ENCODE data around the gene PODN. TPM values are rescaled to one million over a fixed set of nuclear protein-coding genes. Genes with fewer than 3 reads are reported as not detected.

PODN gene
- total and polyA plus RNA-seq, 2 donors (not counting 3 experiments of a cell fraction or from before 2014, with no cell fraction given), result 1.3 to 1.5 TPM

DNA sequence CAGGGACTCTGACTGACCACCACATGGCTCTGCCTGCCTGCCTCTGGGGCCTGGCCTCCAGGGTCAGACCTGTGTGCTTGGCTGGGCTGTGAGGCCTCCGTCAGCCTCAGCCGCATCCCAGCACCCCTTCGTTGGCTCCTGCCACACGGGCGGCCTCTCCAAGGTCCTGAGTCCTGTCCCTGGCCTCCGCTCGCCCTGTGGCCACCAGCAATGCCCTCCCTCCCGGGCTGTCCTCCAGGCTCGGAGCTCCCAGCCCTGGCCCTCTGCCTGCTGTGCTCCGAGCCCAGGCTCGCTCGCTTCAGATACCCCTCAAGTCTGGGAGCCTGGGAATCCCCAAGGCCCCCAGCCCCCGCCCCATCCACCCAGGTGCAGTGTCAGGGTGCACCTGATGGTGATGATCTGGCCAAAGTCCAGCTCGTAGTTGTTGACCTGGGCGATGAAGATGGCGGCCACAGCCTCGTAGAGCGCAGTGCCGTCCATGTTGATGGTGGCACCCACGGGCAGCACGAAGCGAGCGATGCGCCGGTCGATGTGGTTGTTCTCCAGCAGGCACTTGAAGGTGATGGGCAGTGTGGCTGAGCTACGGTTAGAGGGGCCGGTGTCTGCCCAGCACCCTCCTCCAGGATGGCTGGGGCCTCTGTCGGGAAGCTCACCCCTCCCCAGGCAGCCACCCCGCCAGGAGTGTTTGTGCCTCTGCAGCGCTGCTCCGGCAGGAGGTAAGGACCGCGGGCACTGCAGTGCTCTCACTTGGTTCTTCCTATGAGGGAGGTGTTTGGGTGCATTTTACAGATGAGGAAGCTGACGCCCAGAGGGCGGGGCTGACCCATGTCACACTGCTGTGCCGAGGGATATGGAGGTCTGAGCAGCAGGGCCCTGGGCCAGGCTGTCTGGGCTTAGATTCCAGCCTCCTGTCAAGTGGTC is 28.5 kb downstream of the PODN start:
- Histone ChIP-seq H4K20me1 (replicated peaks; ENCODE audit: control insufficient read depth, extremely low read depth, insufficient read depth, low read length) (no peaks in the 10 kb centered on the region), H2AFZ (ENCODE audit: low read depth, low read length) (no peak overlapping the region), H3K27ac (ENCODE audit: insufficient read depth, low read depth, low read length) (no peak overlapping the region), H3K9me3 (replicated peaks; ENCODE audit: control insufficient read depth, insufficient read depth, low read length) (no peaks in the 10 kb centered on the region), H3K4me2 (ENCODE audit: insufficient read depth, low read length) (no peak overlapping the region), H3K4me1 (ENCODE audit: control insufficient read depth, extremely low read depth, insufficient read depth, low read length) (no peaks in the 10 kb centered on the region), H3K27me3 (ENCODE audit: control insufficient read depth in 2 of 2, insufficient read depth in 2 of 2, low read length in 2 of 2) (no peaks in the 10 kb centered on the region), H3K9ac (replicated peaks; ENCODE audit: extremely low read depth, insufficient read depth, low read length) (no peak overlapping the region), H3K36me3 (ENCODE audit: control insufficient read depth in 2 of 2, extremely low read depth in 1 of 2, insufficient read depth in 2 of 2, low read length in 2 of 2) (no peaks in the 10 kb centered on the region), H3K9me1 (replicated peaks; ENCODE audit: control insufficient read depth, extremely low read depth, insufficient read depth, low read length) (no peaks in the 10 kb centered on the region), H3K79me2 (ENCODE audit: control insufficient read depth, insufficient read depth, low read length) (no peaks in the 10 kb centered on the region), H3K4me3 (replicated peaks in 1 of 3; ENCODE audit: insufficient read depth in 1 of 3, low read depth in 1 of 3, low read length in 3 of 3) (no peak overlapping the region)
- ChIA-PET CTCF (no interaction called here), POLR2A (interaction anchor here (0.5 kb wide), 1 partner anchor 77 kb away, joined by 3 read pairs; no protein-coding TSS in a partner anchor)
- intact Hi-C loops (cut with micrococcal nuclease), result no loop called here
- dilution Hi-C loops (cut with MboI; ENCODE audit: extremely low pct_ligation_motif_present, low sequenced_read_pairs), result no loop called here
- FAIRE-seq (no peak), DNase-seq (ENCODE audit: low read depth, low spot score) (no peak)
- TF ChIP-seq JUN (IDR thresholded peaks at IDR 0.05; ENCODE audit: borderline replicate concordance, insufficient read depth, insufficient read length, low read depth) (no peak), GATA2 (IDR thresholded peaks at IDR 0.05; ENCODE audit: insufficient read depth, insufficient read length, low read depth, low read length) (no peak), POLR2A (IDR thresholded peaks at IDR 0.05; ENCODE audit: low read depth, low read length) (no peak)
- no TSS peak for BruUV-seq (replicated peaks)

DNA sequence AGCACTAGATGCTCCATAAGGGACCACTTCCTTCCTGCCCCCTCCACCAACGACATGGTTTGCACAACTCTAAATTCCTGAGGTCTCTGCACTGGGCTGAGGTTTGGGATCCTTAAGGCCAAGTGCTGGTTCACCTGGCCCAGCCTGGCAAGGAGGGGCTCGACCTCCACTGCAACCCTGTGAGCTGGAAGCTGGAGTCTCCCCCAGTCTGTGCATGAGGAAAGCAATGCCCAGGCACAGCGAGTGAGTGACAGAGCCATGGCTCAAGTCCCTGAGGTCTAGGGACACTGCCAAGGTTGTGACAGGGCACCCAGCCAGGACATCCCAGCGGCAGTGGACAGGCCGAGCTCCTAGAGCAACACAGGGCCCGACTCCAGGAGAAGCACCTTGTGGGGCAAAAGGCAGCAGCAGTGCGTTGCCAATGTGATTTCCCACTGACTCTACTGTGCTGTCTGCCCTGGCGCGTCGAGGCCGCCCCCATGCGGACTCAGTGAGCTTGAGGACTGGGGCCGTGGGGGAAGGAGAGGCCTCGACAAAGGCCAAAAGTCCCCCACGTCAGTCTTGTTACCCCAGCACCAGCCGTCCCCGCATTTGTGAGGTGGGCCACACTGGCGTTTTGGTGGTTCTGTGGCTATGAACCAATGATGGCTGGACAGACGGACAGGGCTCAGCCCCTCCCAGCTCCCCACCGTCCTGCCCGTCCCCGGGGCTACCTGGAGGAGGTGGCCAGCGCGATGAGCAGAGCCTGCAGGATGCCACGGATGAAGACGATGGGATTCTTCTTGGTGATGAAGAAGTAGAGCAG is 30.0 kb downstream of the PODN start:
- dilution Hi-C loops (cut with MboI; ENCODE audit: extremely low pct_ligation_motif_present, low sequenced_read_pairs), result no loop called here
- no peak overlapping the region for H3K9ac ChIP-seq (replicated peaks; ENCODE audit: extremely low read depth, insufficient read depth, low read length)
- ChIA-PET CTCF (interaction anchor here (0.6 to 2.9 kb wide), 2 partner anchors 16 to 59 kb away, joined by 4 to 11 read pairs; no protein-coding TSS in a partner anchor), POLR2A (no interaction called here)
- TF ChIP-seq JUN (IDR thresholded peaks at IDR 0.05; ENCODE audit: borderline replicate concordance, insufficient read depth, insufficient read length, low read depth) (no peak), EZH2 (IDR thresholded peaks at IDR 0.05; ENCODE audit: borderline replicate concordance, low read depth, low read length, severe bottlenecking) (no peak), MYC (IDR thresholded peaks at IDR 0.05; ENCODE audit: low read depth, low read length) (no peak), FOS (IDR thresholded peaks at IDR 0.05; ENCODE audit: borderline replicate concordance, insufficient read depth, low read length) (no peak), POLR2A (IDR thresholded peaks at IDR 0.05; ENCODE audit: low read depth, low read length) (no peak), GATA2 (IDR thresholded peaks at IDR 0.05; ENCODE audit: insufficient read depth, insufficient read length, low read depth, low read length) (no peak), POLR2AphosphoS5 (IDR thresholded peaks at IDR 0.05; ENCODE audit: insufficient read depth, low read depth, low read length) (no peak)
- TF ChIP-seq, protein P1, sequence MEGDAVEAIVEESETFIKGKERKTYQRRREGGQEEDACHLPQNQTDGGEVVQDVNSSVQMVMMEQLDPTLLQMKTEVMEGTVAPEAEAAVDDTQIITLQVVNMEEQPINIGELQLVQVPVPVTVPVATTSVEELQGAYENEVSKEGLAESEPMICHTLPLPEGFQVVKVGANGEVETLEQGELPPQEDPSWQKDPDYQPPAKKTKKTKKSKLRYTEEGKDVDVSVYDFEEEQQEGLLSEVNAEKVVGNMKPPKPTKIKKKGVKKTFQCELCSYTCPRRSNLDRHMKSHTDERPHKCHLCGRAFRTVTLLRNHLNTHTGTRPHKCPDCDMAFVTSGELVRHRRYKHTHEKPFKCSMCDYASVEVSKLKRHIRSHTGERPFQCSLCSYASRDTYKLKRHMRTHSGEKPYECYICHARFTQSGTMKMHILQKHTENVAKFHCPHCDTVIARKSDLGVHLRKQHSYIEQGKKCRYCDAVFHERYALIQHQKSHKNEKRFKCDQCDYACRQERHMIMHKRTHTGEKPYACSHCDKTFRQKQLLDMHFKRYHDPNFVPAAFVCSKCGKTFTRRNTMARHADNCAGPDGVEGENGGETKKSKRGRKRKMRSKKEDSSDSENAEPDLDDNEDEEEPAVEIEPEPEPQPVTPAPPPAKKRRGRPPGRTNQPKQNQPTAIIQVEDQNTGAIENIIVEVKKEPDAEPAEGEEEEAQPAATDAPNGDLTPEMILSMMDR (IDR thresholded peaks at IDR 0.05; ENCODE audit: extremely low read depth in 1 of 2, insufficient read depth in 1 of 2, low read depth in 1 of 2, low read length in 2 of 2), result no peak
- TF ChIP-seq, protein P2, sequence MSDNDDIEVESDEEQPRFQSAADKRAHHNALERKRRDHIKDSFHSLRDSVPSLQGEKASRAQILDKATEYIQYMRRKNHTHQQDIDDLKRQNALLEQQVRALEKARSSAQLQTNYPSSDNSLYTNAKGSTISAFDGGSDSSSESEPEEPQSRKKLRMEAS (IDR thresholded peaks at IDR 0.05; ENCODE audit: insufficient read depth, insufficient read length), result no peak
- H3K27me3 ChIP-seq (ENCODE audit: control insufficient read depth in 2 of 2, insufficient read depth in 2 of 2, low read length in 2 of 2), result no peaks in the 10 kb centered on the region
- H3K9me1 ChIP-seq (replicated peaks; ENCODE audit: control insufficient read depth, extremely low read depth, insufficient read depth, low read length), result no peaks in the 10 kb centered on the region
- intact Hi-C loops (cut with micrococcal nuclease), result no loop called here
- no peak for DNase-seq (ENCODE audit: low read depth, low spot score)
- H3K36me3 ChIP-seq (ENCODE audit: control insufficient read depth in 2 of 2, extremely low read depth in 1 of 2, insufficient read depth in 2 of 2, low read length in 2 of 2), result no peaks in the 10 kb centered on the region
- H2AFZ ChIP-seq (ENCODE audit: low read depth, low read length), result no peak overlapping the region
- H3K27ac ChIP-seq (ENCODE audit: insufficient read depth, low read depth, low read length), result no peak overlapping the region
- no peaks in the 10 kb centered on the region for H3K4me1 ChIP-seq (ENCODE audit: control insufficient read depth, extremely low read depth, insufficient read depth, low read length)
- FAIRE-seq, result no peak
- H3K4me3 ChIP-seq (replicated peaks in 1 of 3; ENCODE audit: insufficient read depth in 1 of 3, low read depth in 1 of 3, low read length in 3 of 3), result no peak overlapping the region
- H3K4me2 ChIP-seq (ENCODE audit: insufficient read depth, low read length), result no peak overlapping the region
- H3K79me2 ChIP-seq (ENCODE audit: control insufficient read depth, insufficient read depth, low read length), result no peaks in the 10 kb centered on the region
- H4K20me1 ChIP-seq (replicated peaks; ENCODE audit: control insufficient read depth, extremely low read depth, insufficient read depth, low read length), result no peaks in the 10 kb centered on the region
- H3K9me3 ChIP-seq (replicated peaks; ENCODE audit: control insufficient read depth, insufficient read depth, low read length), result no peaks in the 10 kb centered on the region
- no TSS peak for BruUV-seq (replicated peaks)
